Aortic smooth muscle cell (primary cell): ENCODE results near the gene ACD. TPM values are rescaled to one million over a fixed set of nuclear protein-coding genes. Genes with fewer than 3 reads are reported as not detected.

Experiments used
- total RNA-seq: library from RNA; depleted of rRNA; stranded (reverse); fragments of >200 nt; gene quantifications from 2 replicates; pipeline ENCODE4 v1.2.3, GENCODE V29; 2014

Gene ACD
- 9.6 and 13.7 TPM in 2 replicates for total RNA-seq

DNA sequence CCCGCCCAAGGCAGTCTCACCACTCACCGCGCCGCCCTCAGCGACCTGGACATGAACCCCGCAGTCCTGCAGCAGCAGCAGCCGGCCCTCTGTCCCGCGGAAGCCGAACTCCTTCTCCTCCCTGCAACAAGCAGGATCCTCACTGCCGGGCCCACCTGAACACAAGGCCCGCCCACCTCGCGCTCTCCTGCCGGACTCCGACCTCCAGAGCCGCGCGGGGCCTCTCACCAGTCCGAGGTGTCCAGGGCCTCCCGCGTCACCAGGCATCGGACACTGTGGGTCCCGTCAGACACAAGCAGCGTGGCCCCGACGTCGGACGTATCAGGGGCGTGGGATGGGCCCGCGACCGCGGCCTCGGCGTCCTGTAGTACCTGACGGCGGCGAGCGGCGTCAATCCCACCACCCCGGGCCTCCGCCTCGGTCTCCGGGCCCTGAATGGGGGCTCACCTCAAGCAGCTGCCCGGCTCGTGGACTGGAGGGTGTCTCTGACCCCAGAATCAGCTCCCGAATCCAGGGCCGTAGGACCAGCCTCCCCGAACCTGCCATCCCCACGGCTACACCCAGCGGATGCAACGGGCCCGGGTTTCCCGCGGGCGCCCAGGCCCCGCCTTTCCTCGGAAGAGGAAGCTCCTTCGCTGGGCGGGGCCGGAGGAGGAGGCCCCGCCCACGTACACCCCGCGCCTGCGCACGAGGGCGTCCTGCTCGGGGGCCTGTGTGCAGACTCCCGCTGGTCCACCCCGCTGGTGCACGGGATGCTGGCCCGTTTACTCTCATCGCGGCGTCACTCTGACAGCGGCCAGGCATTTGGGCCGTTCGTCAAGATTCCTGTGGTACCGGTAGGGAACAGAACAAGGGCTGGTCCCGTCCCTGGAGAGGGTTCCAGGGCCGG lies at the start of gene ACD:
Gene ACD (minus strand): TSS at position 586 of the 889 bp plus-strand sequence. CDS start 40 bp downstream, at position 546.

DNA sequence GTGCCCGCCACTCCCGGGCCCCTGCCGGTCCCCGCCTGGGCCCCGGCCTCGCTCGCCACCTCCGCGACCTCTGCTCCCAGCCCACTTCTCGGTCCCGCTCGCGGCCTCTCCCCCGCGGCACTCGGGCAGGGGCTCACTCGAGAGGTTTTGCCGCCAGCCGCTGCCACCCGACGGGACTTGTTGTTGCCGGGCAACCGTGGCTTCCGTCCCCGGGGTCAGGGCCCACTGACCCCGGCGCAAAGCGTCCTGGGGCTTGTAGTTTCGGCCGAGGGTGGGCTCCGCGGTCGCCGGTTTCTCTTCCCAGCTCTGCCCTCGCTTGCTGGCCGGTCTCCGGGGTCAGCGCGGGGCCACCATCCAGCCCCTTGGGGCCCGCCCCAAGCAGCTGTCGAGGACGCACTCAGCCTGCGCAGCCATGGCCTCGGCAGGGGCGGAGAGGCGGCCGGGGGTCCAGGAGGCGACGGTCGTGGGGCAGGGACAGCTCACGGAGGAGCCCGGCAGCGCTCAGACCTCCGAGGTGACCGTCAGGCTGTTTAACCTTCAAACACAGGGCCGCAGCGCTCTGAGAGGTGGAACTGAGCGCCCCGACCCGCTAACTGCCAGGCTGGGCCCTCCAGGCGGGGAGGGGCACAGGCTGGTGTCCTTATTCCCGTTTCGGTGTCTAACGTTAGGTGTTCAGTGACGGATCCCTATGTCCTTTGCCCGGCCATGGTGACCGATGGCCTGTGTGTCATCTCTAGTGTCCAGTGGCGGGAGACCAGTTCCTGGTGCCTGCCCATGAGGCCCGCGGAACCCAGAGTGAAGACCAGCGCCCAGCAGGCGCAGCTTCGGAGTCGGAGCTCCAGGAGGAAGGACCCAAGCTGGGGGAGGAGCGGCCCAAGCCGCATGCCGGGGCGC lies 6.7 kb upstream of the ACD start, which contains the start of the genes C16orf86 and ENKD1:
Gene C16orf86 (plus strand): TSS at position 256 of the 894 bp plus-strand sequence. CDS start 157 bp downstream, at position 413.
Gene ENKD1 (minus strand): TSS at position 192 of the 894 bp plus-strand sequence. CDS start 308 bp downstream, outside the sequence.

DNA sequence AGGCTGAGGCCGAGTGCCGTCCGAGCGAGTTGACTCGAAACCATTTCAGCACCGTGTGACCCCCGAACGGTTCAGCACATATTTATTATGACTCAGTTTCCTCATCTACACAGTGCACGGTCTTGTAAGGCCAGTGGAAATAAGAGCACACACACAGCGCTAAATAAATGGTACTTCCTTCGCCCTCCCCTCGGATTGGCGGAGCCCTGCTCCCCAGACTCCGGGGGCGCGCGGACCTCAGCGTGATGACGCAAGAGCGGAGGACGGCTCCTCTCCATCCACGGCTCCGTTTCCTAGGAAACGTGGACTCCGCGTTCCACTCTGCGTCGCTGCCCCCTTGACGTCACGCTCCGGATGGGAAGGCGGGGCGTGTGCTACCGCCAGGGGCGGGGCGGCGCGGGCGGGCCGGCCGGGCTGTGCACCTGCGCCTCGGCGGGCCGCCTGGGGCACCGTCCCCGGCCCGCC lies 536 bp upstream of the ACD start, which contains the start of gene PARD6A:
Gene PARD6A (plus strand): TSS at position 397 of the 465 bp plus-strand sequence. CDS start 79 bp downstream, outside the sequence.

Other genes with a start within 250 kb of the ACD start
- 5.2 and 6.3 TPM in 2 replicates for gene ZDHHC1, start 243.8 kb downstream of the ACD start, total RNA-seq
- not detected in 2 replicates for gene HSD11B2, start 229.1 kb downstream of the ACD start, total RNA-seq
- gene ATP6V0D1, start 179.1 kb downstream of the ACD start, total RNA-seq: 103 and 115 TPM in 2 replicates
- not detected in 2 replicates for gene AGRP, start 176.7 kb downstream of the ACD start, total RNA-seq
- 39.9 and 64.8 TPM in 2 replicates for gene RIPOR1, start 131.4 kb downstream of the ACD start, total RNA-seq
- gene CTCF, start 97.7 kb downstream of the ACD start, total RNA-seq: 18.7 and 20.1 TPM in 2 replicates
- gene CARMIL2, start 15.1 kb downstream of the ACD start, total RNA-seq: 0.19 and 0.26 TPM in 2 replicates
- 2.5 and 3.4 TPM in 2 replicates for gene PARD6A, start 700 bp upstream of the ACD start, total RNA-seq
- 17.7 and 19.7 TPM in 2 replicates for gene ENKD1, start 6.5 kb upstream of the ACD start, total RNA-seq
- gene C16orf86, start 6.6 kb upstream of the ACD start, total RNA-seq: 3.9 and 4.8 TPM in 2 replicates
- 13.8 and 15.2 TPM in 2 replicates for gene GFOD2, start 59.1 kb upstream of the ACD start, total RNA-seq
- gene RANBP10, start 146.3 kb upstream of the ACD start, total RNA-seq: 3.6 and 4.7 TPM in 2 replicates
- 0.99 and 1.1 TPM in 2 replicates for gene TSNAXIP1, start 146.6 kb upstream of the ACD start, total RNA-seq
- 27.5 and 28.2 TPM in 2 replicates for gene THAP11, start 182.1 kb upstream of the ACD start, total RNA-seq
- 119 and 132 TPM in 2 replicates for gene NUTF2, start 186.7 kb upstream of the ACD start, total RNA-seq
- 20.6 and 27.5 TPM in 2 replicates for gene CENPT, start 187.4 kb upstream of the ACD start, total RNA-seq
- 55.0 and 55.4 TPM in 2 replicates for gene EDC4, start 212.8 kb upstream of the ACD start, total RNA-seq
- gene NRN1L, start 224.6 kb upstream of the ACD start, total RNA-seq: not detected in 2 replicates
- 14.0 and 16.2 TPM in 2 replicates for gene PSKH1, start 233.0 kb upstream of the ACD start, total RNA-seq